WTC11 (cell line): ENCODE data around the gene ITLN2.
"Not testable (repeated sequence)": the region's sequence is repeated elsewhere in the genome, so short reads cannot be mapped to it uniquely, and the experiment has no call there.

Experiments used
- ATF3 ChIP-seq: sonication (generic); formaldehyde crosslinking; conservative IDR thresholded peaks from 2 replicates; pipeline ENCODE4 v1.8.1; 2022; ENCODE audit warnings: mild to moderate bottlenecking, missing genetic modification reagents
- CTCF ChIP-seq: fragments of 200-600 bp; IDR thresholded peaks from 2 replicates; pipeline ENCODE4 v1.8.0; 2022; ENCODE audit warnings: antibody characterized with exemption
- E2F1 ChIP-seq: sonication (generic); formaldehyde crosslinking; IDR thresholded peaks from 2 replicates; pipeline ENCODE4 v1.8.0; 2022; ENCODE audit warnings: mild to moderate bottlenecking, missing genetic modification reagents
- ETV6 ChIP-seq: sonication (generic); formaldehyde crosslinking; IDR thresholded peaks from 2 replicates; pipeline ENCODE4 v1.8.1; 2022; ENCODE audit warnings: mild to moderate bottlenecking, missing genetic modification reagents
- FOXP4 ChIP-seq: sonication (generic); formaldehyde crosslinking; IDR thresholded peaks from 2 replicates; pipeline ENCODE4 v1.8.0; 2022; ENCODE audit warnings: mild to moderate bottlenecking, missing genetic modification reagents
- IRF1 ChIP-seq: sonication (generic); formaldehyde crosslinking; IDR thresholded peaks from 2 replicates; pipeline ENCODE4 v1.8.0; 2023; ENCODE audit warnings: missing genetic modification reagents
- JUN ChIP-seq: sonication (generic); formaldehyde crosslinking; IDR thresholded peaks from 2 replicates; pipeline ENCODE4 v1.8.0; 2023; ENCODE audit warnings: mild to moderate bottlenecking, missing genetic modification reagents
- NR2C2 ChIP-seq: sonication (generic); formaldehyde crosslinking; IDR thresholded peaks from 2 replicates; pipeline ENCODE4 v1.8.0; 2022; ENCODE audit warnings: mild to moderate bottlenecking, missing genetic modification reagents
- USF2 ChIP-seq: sonication (generic); formaldehyde crosslinking; IDR thresholded peaks from 2 replicates; pipeline ENCODE4 v1.8.1; 2023; ENCODE audit warnings: mild to moderate bottlenecking, missing genetic modification reagents, moderate library complexity

GRCh38 chr1:160949216-160949880, 5.3 kb downstream of the ITLN2 start:
- not testable (repeated sequence) for TF ChIP-seq E2F1 (CRISPR knock-in tag); USF2 (CRISPR knock-in tag); CTCF; FOXP4 (CRISPR knock-in tag); ATF3 (CRISPR knock-in tag); ETV6 (CRISPR knock-in tag); IRF1 (CRISPR knock-in tag); NR2C2; JUN (CRISPR knock-in tag)
